Trophoblast cell (in vitro differentiated cells and primary cell): ENCODE results near the gene VAPB.
A peak's percentile ranks its signal among the peaks of the same experiment; 100 is the strongest.

Source experiments
- DNase-seq, 2 donors: peaks; one replicate each; pipeline ENCODE4 v3.0.0-alpha.2; 2016
- H2AFZ ChIP-seq: 2 replicates; pipeline ENCODE4 v1.6.1; 2013; ENCODE audit warnings: low read length, moderate library complexity, mild to moderate bottlenecking; ENCODE audit not compliant: insufficient read depth, poor library complexity
- H2AK5ac ChIP-seq: 2 replicates; pipeline ENCODE4 v1.6.1; 2013; ENCODE audit warnings: mild to moderate bottlenecking, low read length
- H2BK120ac ChIP-seq: 2 replicates; pipeline ENCODE4 v1.6.1; 2013; ENCODE audit warnings: low read length, mild to moderate bottlenecking, moderate library complexity; ENCODE audit not compliant: insufficient read depth, poor library complexity
- H2BK12ac ChIP-seq: 2 replicates; pipeline ENCODE4 v1.6.1; 2013; ENCODE audit warnings: mild to moderate bottlenecking, low read length, moderate library complexity
- H2BK5ac ChIP-seq: 2 replicates; pipeline ENCODE4 v1.6.1; 2013; ENCODE audit warnings: low read length, low read depth, moderate library complexity, mild to moderate bottlenecking; ENCODE audit not compliant: poor library complexity
- H3K14ac ChIP-seq: 2 replicates; pipeline ENCODE4 v1.6.1; 2013; ENCODE audit warnings: mild to moderate bottlenecking, low read length
- H3K18ac ChIP-seq: 2 replicates; pipeline ENCODE4 v1.6.1; 2013; ENCODE audit warnings: mild to moderate bottlenecking, low read length
- H3K23ac ChIP-seq: 2 replicates; pipeline ENCODE4 v1.6.1; 2013; ENCODE audit warnings: low read length
- H3K27ac ChIP-seq: 2 replicates; pipeline ENCODE4 v1.5.1; 2013; ENCODE audit warnings: low read depth, mild to moderate bottlenecking, inconsistent platforms, low read length, moderate library complexity
- H3K27me3 ChIP-seq: 2 replicates; pipeline ENCODE4 v1.6.1; 2013; ENCODE audit warnings: inconsistent platforms, mild to moderate bottlenecking, low read length, moderate library complexity; ENCODE audit not compliant: insufficient read depth
- H3K36me3 ChIP-seq, 2 experiments: 1 replicate in 1 of 2; 2 replicates in 1 of 2; pipeline ENCODE4 v1.6.1; 2013; ENCODE audit warnings: low read length in 2 of 2, mild to moderate bottlenecking in 2 of 2, moderate library complexity in 1 of 2; ENCODE audit not compliant: insufficient read depth in 2 of 2, control insufficient read depth in 1 of 2
- H3K4ac ChIP-seq: 2 replicates; pipeline ENCODE4 v1.6.1; 2013; ENCODE audit warnings: low read depth, mild to moderate bottlenecking, low read length, moderate library complexity
- H3K4me1 ChIP-seq, 2 experiments: 1 replicate in 1 of 2; 2 replicates in 1 of 2; pipeline ENCODE4 v1.6.1; 2013; ENCODE audit warnings: low read length in 2 of 2, mild to moderate bottlenecking in 2 of 2, moderate library complexity in 1 of 2; ENCODE audit not compliant: insufficient read depth in 2 of 2, control insufficient read depth in 1 of 2
- H3K4me2 ChIP-seq: 2 replicates; pipeline ENCODE4 v1.6.1; 2013; ENCODE audit warnings: inconsistent platforms, mild to moderate bottlenecking, low read length, moderate library complexity
- H3K4me3 ChIP-seq: 2 replicates; pipeline ENCODE4 v1.5.1; 2013; ENCODE audit warnings: mild to moderate bottlenecking, low read depth, low read length, inconsistent platforms
- H3K79me1 ChIP-seq: one replicate; pipeline ENCODE4 v1.6.1; 2013; ENCODE audit warnings: low read length
- H3K79me2 ChIP-seq: 2 replicates; pipeline ENCODE4 v1.6.1; 2013; ENCODE audit warnings: low read length, mild to moderate bottlenecking; ENCODE audit not compliant: control insufficient read depth, insufficient read depth, poor library complexity
- H3K9ac ChIP-seq: 2 replicates; pipeline ENCODE4 v1.6.1; 2013; ENCODE audit warnings: mild to moderate bottlenecking, low read length
- H3K9me3 ChIP-seq: 2 replicates; pipeline ENCODE4 v1.6.1; 2013; ENCODE audit warnings: low read depth, mild to moderate bottlenecking, control low read depth, inconsistent platforms, low read length; ENCODE audit not compliant: insufficient read depth
- H4K12ac ChIP-seq: 2 replicates; pipeline ENCODE4 v1.6.1; 2013; ENCODE audit warnings: low read depth, mild to moderate bottlenecking, low read length, moderate library complexity
- H4K8ac ChIP-seq: 2 replicates; pipeline ENCODE4 v1.6.1; 2013; ENCODE audit warnings: low read depth, mild to moderate bottlenecking, low read length, moderate library complexity
- H4K91ac ChIP-seq: one replicate; pipeline ENCODE4 v1.6.1; 2013; ENCODE audit warnings: low read depth, mild to moderate bottlenecking, low read length, moderate library complexity
- WGBS: extraction: QIAGEN DNeasy Blood & Tissue Kit; methylation state at CpG from one replicate; pipeline ENCODE4 v1.1.7; 2013; ENCODE audit warnings: missing lambda C conversion rate; ENCODE audit not compliant: insufficient read length, insufficient coverage; ENCODE audit errors: extremely low coverage; 5-methylcytosine and 5-hydroxymethylcytosine counted together

Gene VAPB

GRCh38 chr20:58395604-58396003 lies 6.6 kb downstream of the VAPB start:
- Histone ChIP-seq H3K4me3 (no peak overlapping the region), H2BK120ac (no peak overlapping the region), H3K9ac (no peak overlapping the region), H3K18ac (no peak overlapping the region), H3K14ac (no peak overlapping the region), H2AK5ac (no peak overlapping the region), H3K4me1 (peaks cover 0 to under 1% of the 10 kb centered on the region in 2 experiments), H3K27ac (no peak overlapping the region), H3K23ac (no peak overlapping the region), H2AFZ (no peak overlapping the region), H2BK12ac (no peak overlapping the region), H3K36me3 (peaks cover 0 to 2% of the 10 kb centered on the region in 2 experiments), H3K9me3 (no peaks in the 10 kb centered on the region), H4K91ac (no peak overlapping the region), H4K8ac (no peak overlapping the region), H3K4me2 (no peak overlapping the region), H3K79me2 (peaks cover 9% of the 10 kb centered on the region), H4K12ac (no peak overlapping the region), H3K27me3 (no peaks in the 10 kb centered on the region), H3K79me1 (no peaks in the 10 kb centered on the region), H3K4ac (peak overlapping the region; percentile 94), H2BK5ac (no peak overlapping the region)
- DNase-seq = peak; percentile 54 to 86
- WGBS = no CpG with 5 or more reads among the region's 3 CpGs

DNA sequence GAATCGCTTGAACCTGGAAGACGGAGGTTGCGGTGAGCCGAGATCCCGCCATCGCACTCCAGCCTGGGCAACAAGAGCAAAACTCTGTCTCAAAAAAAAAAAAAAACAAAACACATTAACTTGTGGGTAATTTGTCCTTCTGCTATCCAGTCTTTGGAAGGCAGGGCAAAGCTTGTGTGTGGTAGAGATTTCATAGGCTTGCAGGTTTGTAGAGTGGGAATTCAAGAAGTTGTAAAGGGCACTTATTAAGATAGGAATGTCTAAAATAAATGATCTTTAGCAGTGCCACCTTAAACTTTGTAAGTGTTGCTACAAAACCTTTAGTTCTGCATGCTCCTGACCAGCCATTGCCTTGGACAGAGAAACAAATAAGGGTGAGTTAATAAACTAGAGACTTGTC lies 8.4 kb downstream of the VAPB start:
- H3K79me2 ChIP-seq = peaks cover 6% of the 10 kb centered on the region
- no peak overlapping the region for H3K4me3 ChIP-seq
- no peaks in the 10 kb centered on the region for H3K79me1 ChIP-seq
- H2AK5ac ChIP-seq = no peak overlapping the region
- no peak overlapping the region for H3K4ac ChIP-seq
- no peak overlapping the region for H2BK120ac ChIP-seq
- H3K27me3 ChIP-seq = no peaks in the 10 kb centered on the region
- no peak overlapping the region for H2BK12ac ChIP-seq
- no peak overlapping the region for H4K12ac ChIP-seq
- H3K9me3 ChIP-seq = no peaks in the 10 kb centered on the region
- no peak overlapping the region for H4K91ac ChIP-seq
- H4K8ac ChIP-seq = no peak overlapping the region
- no peak for DNase-seq
- peaks cover 0 to 2% of the 10 kb centered on the region in 2 experiments for H3K36me3 ChIP-seq
- no peak overlapping the region for H3K14ac ChIP-seq
- H3K4me2 ChIP-seq = no peak overlapping the region
- H2BK5ac ChIP-seq = no peak overlapping the region
- H3K9ac ChIP-seq = no peak overlapping the region
- no CpG with 5 or more reads among the region's 6 CpGs for WGBS
- no peak overlapping the region for H3K18ac ChIP-seq
- H3K23ac ChIP-seq = no peak overlapping the region
- H3K4me1 ChIP-seq = no peaks in the 10 kb centered on the region
- no peak overlapping the region for H2AFZ ChIP-seq
- H3K27ac ChIP-seq = no peak overlapping the region

DNA sequence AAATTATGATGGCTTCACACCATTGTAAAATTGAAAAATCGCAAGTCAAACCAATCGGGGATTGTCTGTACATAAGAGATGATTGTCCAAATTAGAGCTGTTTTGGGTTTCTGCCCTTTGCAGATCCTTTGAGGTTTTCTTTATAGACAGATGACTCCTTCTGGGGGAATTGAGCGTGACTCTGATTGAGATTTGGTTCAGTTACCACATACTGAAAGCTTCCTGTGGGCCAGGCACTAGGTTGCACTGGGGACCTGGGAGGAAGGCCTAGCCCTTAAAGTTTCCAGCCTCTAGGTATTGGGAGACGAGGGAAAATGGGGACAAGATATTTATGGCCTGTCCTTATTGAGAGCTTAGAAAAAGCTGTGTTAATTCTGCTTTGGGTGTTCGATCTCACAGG lies 9.2 kb downstream of the VAPB start:
- Histone ChIP-seq H2AFZ (no peak overlapping the region), H2BK120ac (no peak overlapping the region), H3K27ac (no peak overlapping the region), H3K4ac (peak overlapping the region; percentile 84), H4K12ac (no peak overlapping the region), H3K9ac (no peak overlapping the region), H4K91ac (no peak overlapping the region), H3K4me2 (no peak overlapping the region), H4K8ac (no peak overlapping the region), H3K9me3 (no peaks in the 10 kb centered on the region), H3K18ac (no peak overlapping the region), H3K27me3 (no peaks in the 10 kb centered on the region), H2AK5ac (no peak overlapping the region), H3K4me3 (no peak overlapping the region), H2BK5ac (no peak overlapping the region), H3K23ac (no peak overlapping the region), H3K79me2 (peaks cover 7% of the 10 kb centered on the region), H2BK12ac (no peak overlapping the region), H3K79me1 (no peaks in the 10 kb centered on the region), H3K4me1 (no peaks in the 10 kb centered on the region), H3K14ac (no peak overlapping the region), H3K36me3 (peaks cover 0 to 2% of the 10 kb centered on the region in 2 experiments)
- no CpG with 5 or more reads among the region's 5 CpGs for WGBS
- DNase-seq = no peak

DNA sequence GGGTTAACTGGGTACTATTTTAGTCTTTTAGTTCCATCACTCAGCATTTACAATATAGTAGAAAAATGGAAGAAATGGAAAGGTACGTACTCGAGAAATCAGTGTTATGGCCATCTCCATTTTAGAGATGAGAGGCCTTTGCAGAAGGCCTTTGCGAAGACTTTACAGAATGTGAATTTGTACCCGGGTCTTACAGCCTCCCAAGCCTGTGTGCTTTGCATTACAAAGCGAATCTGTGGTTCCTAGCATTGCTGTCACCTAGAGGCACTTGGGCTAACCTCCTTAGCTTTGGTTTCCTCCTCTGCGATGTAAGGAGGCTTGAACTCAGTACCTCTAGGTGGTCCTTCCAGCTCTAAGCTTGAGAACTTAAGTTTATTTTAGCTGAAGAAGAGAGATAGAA lies 10.9 kb downstream of the VAPB start:
- H3K18ac ChIP-seq = no peak overlapping the region
- no peak overlapping the region for H2BK12ac ChIP-seq
- H2BK5ac ChIP-seq = no peak overlapping the region
- no peak for DNase-seq
- no peaks in the 10 kb centered on the region for H3K27me3 ChIP-seq
- no peak overlapping the region for H4K12ac ChIP-seq
- no peak overlapping the region for H3K4me2 ChIP-seq
- H2AFZ ChIP-seq = no peak overlapping the region
- H3K14ac ChIP-seq = no peak overlapping the region
- no CpG with 5 or more reads among the region's 6 CpGs for WGBS
- peaks cover 0 to 2% of the 10 kb centered on the region in 2 experiments for H3K36me3 ChIP-seq
- H3K79me2 ChIP-seq = peaks cover 11% of the 10 kb centered on the region
- no peaks in the 10 kb centered on the region for H3K79me1 ChIP-seq
- H3K4ac ChIP-seq = peak overlapping the region; percentile 49
- H2BK120ac ChIP-seq = no peak overlapping the region
- no peak overlapping the region for H3K23ac ChIP-seq
- H3K9me3 ChIP-seq = no peaks in the 10 kb centered on the region
- no peak overlapping the region for H4K91ac ChIP-seq
- H4K8ac ChIP-seq = no peak overlapping the region
- no peak overlapping the region for H2AK5ac ChIP-seq
- H3K4me1 ChIP-seq = no peaks in the 10 kb centered on the region
- no peak overlapping the region for H3K4me3 ChIP-seq
- H3K9ac ChIP-seq = no peak overlapping the region
- H3K27ac ChIP-seq = no peak overlapping the region
